ENCODE results near the gene SNX25.

The SNX25 gene

DNA sequence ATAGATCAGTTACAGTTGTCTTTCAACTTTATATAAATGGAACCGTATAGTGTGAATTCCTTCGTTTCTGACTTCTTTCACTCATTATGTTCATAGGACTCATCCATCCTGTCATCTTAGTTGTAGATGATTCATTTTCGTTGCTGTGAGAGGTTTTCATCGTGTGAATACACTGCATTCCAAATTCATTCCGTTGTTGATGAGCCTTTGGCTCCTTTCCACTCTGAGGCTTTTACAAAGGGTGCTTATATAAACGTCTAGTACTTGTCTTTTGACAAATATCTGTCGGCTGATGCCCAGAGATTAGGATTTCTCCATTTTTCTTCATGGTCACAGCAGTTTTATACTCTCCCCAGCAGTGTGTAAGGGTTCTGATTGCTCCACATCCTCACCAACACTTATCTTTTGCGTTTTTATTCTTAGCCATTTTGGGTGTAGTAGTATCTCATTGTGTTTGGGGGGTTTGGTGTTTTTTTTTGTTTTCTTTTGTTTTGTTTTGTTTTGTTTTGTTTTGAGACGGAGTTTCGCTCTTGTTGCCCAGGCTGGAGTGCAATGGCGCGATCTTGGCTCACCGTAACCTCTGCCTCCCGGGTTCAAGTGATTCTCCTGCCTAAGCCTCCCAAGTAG is 137.7 kb downstream of the SNX25 start:
- Histone ChIP-seq H3K27me3 (replicated peaks in 2 of 5; ENCODE audit: control insufficient read depth in 4 of 5, insufficient read depth in 5 of 5, low read length in 4 of 5) (no peaks in the 10 kb centered on the region), H3K9me3 (ENCODE audit: control extremely low read depth in 1 of 5, control insufficient read depth in 4 of 5, insufficient read depth in 2 of 5, low read depth in 1 of 5, low read length in 4 of 5) (no peaks in the 10 kb centered on the region), H3K4me3 (ENCODE audit: control insufficient read depth in 1 of 7, extremely low read depth in 1 of 7, insufficient read depth in 4 of 7, low read depth in 2 of 7, low read length in 6 of 7) (no peak overlapping the region), H3K36me3 (ENCODE audit: control insufficient read depth in 4 of 4, insufficient read depth in 4 of 4, low read length in 3 of 4) (no peaks in the 10 kb centered on the region), H3K27ac (ENCODE audit: insufficient read depth in 1 of 2, low read depth in 1 of 2, low read length in 2 of 2, poor library complexity in 1 of 2, severe bottlenecking in 2 of 2) (no peak overlapping the region), H3K4me1 (ENCODE audit: control extremely low read depth in 1 of 4, control insufficient read depth in 4 of 4, insufficient read depth in 4 of 4, low read length in 3 of 4) (peaks cover 0 to 11% (median 2%) of the 10 kb centered on the region in 4 experiments)
- ChIA-PET POLR2A (no interaction called here), CTCF (no interaction called here)
- 99% methylated on average over 5 of the region's 14 CpGs for WGBS (ENCODE audit: insufficient coverage)
- no peak for DNase-seq

DNA sequence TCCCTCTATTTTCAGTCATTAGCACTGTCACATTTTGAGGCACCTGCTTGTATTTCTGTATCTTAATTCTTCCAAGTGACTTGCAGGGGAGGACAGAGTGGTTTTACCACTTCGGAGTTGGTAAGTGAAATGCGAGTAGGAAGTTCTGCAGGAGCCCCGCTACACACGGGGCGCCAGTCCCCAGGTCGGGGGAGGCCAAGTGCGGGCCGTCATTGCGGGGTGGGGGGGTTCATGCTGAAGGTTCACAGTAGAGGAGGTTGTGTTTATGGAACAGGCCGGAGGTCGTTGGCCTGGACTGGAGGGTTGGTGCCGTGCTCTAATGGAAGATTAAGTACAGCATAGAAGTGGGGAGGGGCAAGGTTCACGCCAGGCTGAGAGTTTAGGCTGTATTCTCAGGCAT is 142.3 kb downstream of the SNX25 start:
- 98% methylated on average over 13 of the region's 13 CpGs for WGBS (ENCODE audit: insufficient coverage)
- no peaks in the 10 kb centered on the region for H3K9me3 ChIP-seq (ENCODE audit: control extremely low read depth in 1 of 5, control insufficient read depth in 4 of 5, insufficient read depth in 2 of 5, low read depth in 1 of 5, low read length in 4 of 5)
- DNase-seq: no peak
- H3K4me3 ChIP-seq (ENCODE audit: control insufficient read depth in 1 of 7, extremely low read depth in 1 of 7, insufficient read depth in 4 of 7, low read depth in 2 of 7, low read length in 6 of 7): no peak overlapping the region
- no peak overlapping the region for H3K27ac ChIP-seq (ENCODE audit: insufficient read depth in 1 of 2, low read depth in 1 of 2, low read length in 2 of 2, poor library complexity in 1 of 2, severe bottlenecking in 2 of 2)
- no peaks in the 10 kb centered on the region for H3K36me3 ChIP-seq (ENCODE audit: control insufficient read depth in 4 of 4, insufficient read depth in 4 of 4, low read length in 3 of 4)
- no peaks in the 10 kb centered on the region for H3K4me1 ChIP-seq (ENCODE audit: control extremely low read depth in 1 of 4, control insufficient read depth in 4 of 4, insufficient read depth in 4 of 4, low read length in 3 of 4)
- H3K27me3 ChIP-seq (replicated peaks in 2 of 5; ENCODE audit: control insufficient read depth in 4 of 5, insufficient read depth in 5 of 5, low read length in 4 of 5): no peaks in the 10 kb centered on the region
- ChIA-PET POLR2A (no interaction called here), CTCF (no interaction called here)

DNA sequence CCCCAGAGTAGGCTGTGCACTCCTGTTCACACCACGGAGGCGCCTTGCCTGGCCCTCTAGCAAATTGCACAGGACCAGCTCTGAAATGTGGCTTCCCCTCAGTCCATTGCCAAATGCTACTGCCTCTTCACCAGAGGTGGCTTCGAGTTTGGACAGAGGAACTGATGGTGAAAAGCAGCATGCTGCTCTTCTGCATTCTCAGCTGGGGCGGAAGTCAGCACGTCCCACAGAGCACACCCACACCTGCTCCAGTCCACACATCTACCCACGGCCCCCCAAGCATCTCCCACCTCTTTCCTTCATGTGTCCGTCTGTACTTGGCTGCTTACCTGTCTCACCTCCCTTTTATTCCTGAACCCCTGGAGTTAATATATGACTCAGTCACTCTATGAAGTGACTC is 142.8 kb downstream of the SNX25 start:
- 91% methylated on average over 7 of the region's 7 CpGs for WGBS (ENCODE audit: insufficient coverage)
- ChIA-PET POLR2A (no interaction called here), CTCF (no interaction called here)
- no peaks in the 10 kb centered on the region for H3K9me3 ChIP-seq (ENCODE audit: control extremely low read depth in 1 of 5, control insufficient read depth in 4 of 5, insufficient read depth in 2 of 5, low read depth in 1 of 5, low read length in 4 of 5)
- no peaks in the 10 kb centered on the region for H3K36me3 ChIP-seq (ENCODE audit: control insufficient read depth in 4 of 4, insufficient read depth in 4 of 4, low read length in 3 of 4)
- no peak overlapping the region for H3K4me3 ChIP-seq (ENCODE audit: control insufficient read depth in 1 of 7, extremely low read depth in 1 of 7, insufficient read depth in 4 of 7, low read depth in 2 of 7, low read length in 6 of 7)
- no peaks in the 10 kb centered on the region for H3K4me1 ChIP-seq (ENCODE audit: control extremely low read depth in 1 of 4, control insufficient read depth in 4 of 4, insufficient read depth in 4 of 4, low read length in 3 of 4)
- DNase-seq: no peak
- no peaks in the 10 kb centered on the region for H3K27me3 ChIP-seq (replicated peaks in 2 of 5; ENCODE audit: control insufficient read depth in 4 of 5, insufficient read depth in 5 of 5, low read length in 4 of 5)
- no peak overlapping the region for H3K27ac ChIP-seq (ENCODE audit: insufficient read depth in 1 of 2, low read depth in 1 of 2, low read length in 2 of 2, poor library complexity in 1 of 2, severe bottlenecking in 2 of 2)

DNA sequence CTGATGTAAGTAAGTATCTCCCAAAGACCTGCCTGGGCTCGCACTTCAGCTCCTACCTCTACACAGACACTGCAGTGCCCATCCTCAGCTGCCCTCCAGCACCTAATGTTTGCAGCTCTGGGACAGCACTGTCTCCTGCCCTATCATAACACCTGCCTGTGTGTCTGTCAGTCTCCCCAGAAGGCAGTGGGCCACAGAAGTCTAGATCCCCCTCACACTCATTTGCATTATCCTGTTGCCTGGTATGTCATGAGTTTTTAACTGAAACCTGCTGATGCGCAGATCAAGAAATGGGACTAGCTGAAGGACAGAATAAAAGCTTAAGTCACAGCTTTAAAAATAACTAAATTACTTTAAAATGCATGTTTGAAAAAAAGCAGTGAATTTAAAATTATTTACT is 143.3 kb downstream of the SNX25 start:
- no peaks in the 10 kb centered on the region for H3K9me3 ChIP-seq (ENCODE audit: control extremely low read depth in 1 of 5, control insufficient read depth in 4 of 5, insufficient read depth in 2 of 5, low read depth in 1 of 5, low read length in 4 of 5)
- no peak overlapping the region for H3K27ac ChIP-seq (ENCODE audit: insufficient read depth in 1 of 2, low read depth in 1 of 2, low read length in 2 of 2, poor library complexity in 1 of 2, severe bottlenecking in 2 of 2)
- ChIA-PET CTCF (no interaction called here), POLR2A (no interaction called here)
- H3K36me3 ChIP-seq (ENCODE audit: control insufficient read depth in 4 of 4, insufficient read depth in 4 of 4, low read length in 3 of 4): no peaks in the 10 kb centered on the region
- no peak overlapping the region for H3K4me3 ChIP-seq (ENCODE audit: control insufficient read depth in 1 of 7, extremely low read depth in 1 of 7, insufficient read depth in 4 of 7, low read depth in 2 of 7, low read length in 6 of 7)
- no peak for DNase-seq
- H3K4me1 ChIP-seq (ENCODE audit: control extremely low read depth in 1 of 4, control insufficient read depth in 4 of 4, insufficient read depth in 4 of 4, low read length in 3 of 4): no peaks in the 10 kb centered on the region
- H3K27me3 ChIP-seq (replicated peaks in 2 of 5; ENCODE audit: control insufficient read depth in 4 of 5, insufficient read depth in 5 of 5, low read length in 4 of 5): no peaks in the 10 kb centered on the region
- 100% methylated on average over 1 of the region's 2 CpGs for WGBS (ENCODE audit: insufficient coverage)

DNA sequence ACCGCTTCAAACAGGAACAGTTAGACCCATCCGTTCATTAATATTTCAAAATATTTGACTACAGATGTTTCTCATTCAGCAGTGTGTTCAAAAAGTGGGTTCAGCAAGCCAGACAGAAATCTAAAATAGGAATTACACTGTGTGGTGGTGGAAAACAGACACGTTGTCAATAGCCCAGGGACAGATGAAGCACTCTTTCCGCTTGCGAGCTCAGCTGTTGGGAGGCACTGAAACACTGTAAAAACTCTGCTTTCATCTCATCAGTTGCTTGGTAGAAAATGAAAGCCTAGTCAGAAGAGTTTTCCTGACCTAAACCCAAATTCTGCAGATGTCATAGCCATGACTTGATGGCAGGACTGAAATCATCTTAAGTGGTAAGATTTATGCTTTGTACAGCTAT is 147.8 kb downstream of the SNX25 start:
- H3K9me3 ChIP-seq (ENCODE audit: control extremely low read depth in 1 of 5, control insufficient read depth in 4 of 5, insufficient read depth in 2 of 5, low read depth in 1 of 5, low read length in 4 of 5): no peaks in the 10 kb centered on the region
- no peaks in the 10 kb centered on the region for H3K4me1 ChIP-seq (ENCODE audit: control extremely low read depth in 1 of 4, control insufficient read depth in 4 of 4, insufficient read depth in 4 of 4, low read length in 3 of 4)
- no peaks in the 10 kb centered on the region for H3K27me3 ChIP-seq (replicated peaks in 2 of 5; ENCODE audit: control insufficient read depth in 4 of 5, insufficient read depth in 5 of 5, low read length in 4 of 5)
- H3K4me3 ChIP-seq (ENCODE audit: control insufficient read depth in 1 of 7, extremely low read depth in 1 of 7, insufficient read depth in 4 of 7, low read depth in 2 of 7, low read length in 6 of 7): no peak overlapping the region
- DNase-seq: no peak
- 96% methylated on average over 3 of the region's 5 CpGs for WGBS (ENCODE audit: insufficient coverage)
- CTCF ChIA-PET: no interaction called here
- POLR2A ChIA-PET: interaction anchor here (0.6 kb wide), 1 partner anchor 197 kb away, joined by 3 read pairs; no protein-coding TSS in a partner anchor
- H3K36me3 ChIP-seq (ENCODE audit: control insufficient read depth in 4 of 4, insufficient read depth in 4 of 4, low read length in 3 of 4): no peaks in the 10 kb centered on the region
- no peak overlapping the region for H3K27ac ChIP-seq (ENCODE audit: insufficient read depth in 1 of 2, low read depth in 1 of 2, low read length in 2 of 2, poor library complexity in 1 of 2, severe bottlenecking in 2 of 2)

DNA sequence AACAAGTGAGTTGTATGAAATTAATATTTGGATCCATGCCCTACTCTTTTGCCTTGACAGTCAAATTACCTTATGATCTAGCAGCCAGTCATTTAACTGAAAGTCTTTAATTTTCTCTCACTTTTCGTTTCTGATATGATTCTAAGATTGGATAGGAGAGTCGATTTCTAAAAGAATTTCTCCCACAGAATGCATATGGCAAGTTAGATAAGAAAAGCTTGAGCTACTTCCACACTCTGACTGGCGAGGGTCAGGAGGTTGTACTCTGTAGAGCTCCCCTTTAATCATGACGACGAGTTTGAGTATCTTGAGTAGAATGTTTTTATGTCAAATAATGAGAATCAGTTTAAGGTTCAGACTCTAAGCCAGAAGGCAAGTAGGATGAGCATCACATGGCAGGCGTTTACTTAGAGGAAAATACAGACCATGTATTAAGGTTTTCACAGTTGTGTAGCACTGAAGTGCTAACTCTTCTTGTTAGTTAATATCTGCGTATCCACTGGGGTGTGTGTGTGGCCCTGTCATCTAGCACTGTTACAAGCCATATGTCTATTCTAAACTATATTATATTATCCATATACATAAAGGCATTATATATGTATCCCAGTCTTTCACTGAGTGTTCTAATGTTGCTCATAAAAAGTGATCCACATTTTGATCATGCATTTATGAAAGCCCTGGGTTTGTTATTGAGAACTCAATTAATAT is 148.5 kb downstream of the SNX25 start:
- 87% methylated on average over 4 of the region's 7 CpGs for WGBS (ENCODE audit: insufficient coverage)
- no peak overlapping the region for H3K27ac ChIP-seq (ENCODE audit: insufficient read depth in 1 of 2, low read depth in 1 of 2, low read length in 2 of 2, poor library complexity in 1 of 2, severe bottlenecking in 2 of 2)
- CTCF ChIA-PET: interaction anchor here (0.6 kb wide), 1 partner anchor 1269 kb away, joined by 3 read pairs; no protein-coding TSS in a partner anchor

DNA sequence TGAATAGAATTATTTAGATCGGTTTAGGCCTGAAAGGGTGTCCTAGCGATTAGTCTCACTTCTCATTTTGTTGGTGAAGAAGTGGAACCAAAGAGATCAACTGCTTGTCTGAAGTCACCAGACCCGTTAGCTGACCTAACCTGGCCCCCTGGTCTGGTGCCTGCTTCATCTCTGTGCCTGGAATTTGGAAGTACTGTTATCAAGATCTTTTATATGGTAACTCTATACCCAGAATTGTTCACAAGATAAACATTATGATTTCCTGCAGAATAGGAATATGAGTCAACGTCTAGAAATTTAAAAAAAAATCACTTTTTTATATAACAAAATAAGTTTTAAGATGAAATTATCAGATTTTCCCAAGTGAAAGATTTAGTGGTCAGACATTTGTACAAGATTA is 149.1 kb downstream of the SNX25 start:
- Histone ChIP-seq H3K27ac (ENCODE audit: insufficient read depth in 1 of 2, low read depth in 1 of 2, low read length in 2 of 2, poor library complexity in 1 of 2, severe bottlenecking in 2 of 2) (no peak overlapping the region), H3K36me3 (ENCODE audit: control insufficient read depth in 4 of 4, insufficient read depth in 4 of 4, low read length in 3 of 4) (no peaks in the 10 kb centered on the region), H3K4me3 (ENCODE audit: control insufficient read depth in 1 of 7, extremely low read depth in 1 of 7, insufficient read depth in 4 of 7, low read depth in 2 of 7, low read length in 6 of 7) (no peak overlapping the region), H3K9me3 (ENCODE audit: control extremely low read depth in 1 of 5, control insufficient read depth in 4 of 5, insufficient read depth in 2 of 5, low read depth in 1 of 5, low read length in 4 of 5) (no peaks in the 10 kb centered on the region), H3K4me1 (ENCODE audit: control extremely low read depth in 1 of 4, control insufficient read depth in 4 of 4, insufficient read depth in 4 of 4, low read length in 3 of 4) (no peaks in the 10 kb centered on the region), H3K27me3 (replicated peaks in 2 of 5; ENCODE audit: control insufficient read depth in 4 of 5, insufficient read depth in 5 of 5, low read length in 4 of 5) (no peaks in the 10 kb centered on the region)
- 100% methylated on average over 1 of the region's 4 CpGs for WGBS (ENCODE audit: insufficient coverage)
- POLR2A ChIA-PET: interaction anchor here (0.6 kb wide), 1 partner anchor 74 kb away, joined by 3 read pairs; no protein-coding TSS in a partner anchor
- no peak for DNase-seq
- CTCF ChIA-PET: interaction anchor here (0.6 kb wide), 1 partner anchor 1269 kb away, joined by 3 read pairs; no protein-coding TSS in a partner anchor

More for the DNA sequence above, 148.5 kb downstream of the SNX25 start:
- peak in 1 of 3 donors; percentile 17 for DNase-seq
- Histone ChIP-seq H3K4me3 (ENCODE audit: control insufficient read depth in 1 of 7, extremely low read depth in 1 of 7, insufficient read depth in 4 of 7, low read depth in 2 of 7, low read length in 6 of 7) (no peak overlapping the region), H3K4me1 (ENCODE audit: control extremely low read depth in 1 of 4, control insufficient read depth in 4 of 4, insufficient read depth in 4 of 4, low read length in 3 of 4) (no peaks in the 10 kb centered on the region), H3K9me3 (ENCODE audit: control extremely low read depth in 1 of 5, control insufficient read depth in 4 of 5, insufficient read depth in 2 of 5, low read depth in 1 of 5, low read length in 4 of 5) (no peaks in the 10 kb centered on the region), H3K36me3 (ENCODE audit: control insufficient read depth in 4 of 4, insufficient read depth in 4 of 4, low read length in 3 of 4) (no peaks in the 10 kb centered on the region), H3K27me3 (replicated peaks in 2 of 5; ENCODE audit: control insufficient read depth in 4 of 5, insufficient read depth in 5 of 5, low read length in 4 of 5) (no peaks in the 10 kb centered on the region)
- POLR2A ChIA-PET: interaction anchor here (0.6 kb wide), 1 partner anchor 196 kb away, joined by 3 read pairs; no protein-coding TSS in a partner anchor
